HG03442 (cell line): ENCODE data around the gene EFCAB13.

Experiments used
- ATAC-seq: cut with Tn5 transposase; IDR thresholded peaks from one replicate; pipeline ENCODE4 v1.9.1; 2021; ENCODE audit warnings: mild to moderate bottlenecking, moderate library complexity; ENCODE audit not compliant: unreplicated experiment

The EFCAB13 gene

GRCh38 chr17:47291242-47291873 is 32.4 kb upstream of the EFCAB13 start:
- no peak for ATAC-seq

- ATAC-seq: no peak
Observed at GRCh38 chr17:47292206-47292605, 31.5 kb upstream of the EFCAB13 start.

GRCh38 chr17:47295037-47295873 is 28.5 kb upstream of the EFCAB13 start:
- no peak for ATAC-seq

GRCh38 chr17:47295874-47296255 is 27.9 kb upstream of the EFCAB13 start:
- ATAC-seq: no peak

GRCh38 chr17:47297661-47298400 is 25.9 kb upstream of the EFCAB13 start:
- ATAC-seq: no peak

GRCh38 chr17:47298712-47299111 is 25.0 kb upstream of the EFCAB13 start:
- ATAC-seq: no peak

GRCh38 chr17:47299239-47299910 is 24.4 kb upstream of the EFCAB13 start:
- no peak for ATAC-seq

GRCh38 chr17:47300718-47301117 is 23.0 kb upstream of the EFCAB13 start:
- ATAC-seq: no peak

- no peak for ATAC-seq
Observed at GRCh38 chr17:47301161-47301560, 22.6 kb upstream of the EFCAB13 start.

- ATAC-seq: no peak
Observed at GRCh38 chr17:47301831-47302230, 21.9 kb upstream of the EFCAB13 start.

GRCh38 chr17:47304186-47304585 is 19.6 kb upstream of the EFCAB13 start:
- no peak for ATAC-seq

GRCh38 chr17:47305302-47305923 is 18.3 kb upstream of the EFCAB13 start:
- no peak for ATAC-seq

- ATAC-seq: no peak
Observed at GRCh38 chr17:47310186-47310733, 13.5 kb upstream of the EFCAB13 start.

GRCh38 chr17:47311420-47311819 is 12.3 kb upstream of the EFCAB13 start:
- ATAC-seq: no peak

- ATAC-seq: no peak
Observed at GRCh38 chr17:47315451-47316266, 8.1 kb upstream of the EFCAB13 start.

GRCh38 chr17:47316311-47316710 is 7.4 kb upstream of the EFCAB13 start:
- ATAC-seq: no peak

- no peak for ATAC-seq
Observed at GRCh38 chr17:47317119-47317518, 6.6 kb upstream of the EFCAB13 start.

GRCh38 chr17:47318197-47318918 is 5.4 kb upstream of the EFCAB13 start:
- no peak for ATAC-seq
